HuH-7 (cell line): ENCODE measurements around the gene COG4.

ENCODE experiments used
- DNase-seq: peaks from one replicate; pipeline ENCODE4 v3.0.0; 2011; ENCODE audit warnings: low spot score

COG4 gene

DNA sequence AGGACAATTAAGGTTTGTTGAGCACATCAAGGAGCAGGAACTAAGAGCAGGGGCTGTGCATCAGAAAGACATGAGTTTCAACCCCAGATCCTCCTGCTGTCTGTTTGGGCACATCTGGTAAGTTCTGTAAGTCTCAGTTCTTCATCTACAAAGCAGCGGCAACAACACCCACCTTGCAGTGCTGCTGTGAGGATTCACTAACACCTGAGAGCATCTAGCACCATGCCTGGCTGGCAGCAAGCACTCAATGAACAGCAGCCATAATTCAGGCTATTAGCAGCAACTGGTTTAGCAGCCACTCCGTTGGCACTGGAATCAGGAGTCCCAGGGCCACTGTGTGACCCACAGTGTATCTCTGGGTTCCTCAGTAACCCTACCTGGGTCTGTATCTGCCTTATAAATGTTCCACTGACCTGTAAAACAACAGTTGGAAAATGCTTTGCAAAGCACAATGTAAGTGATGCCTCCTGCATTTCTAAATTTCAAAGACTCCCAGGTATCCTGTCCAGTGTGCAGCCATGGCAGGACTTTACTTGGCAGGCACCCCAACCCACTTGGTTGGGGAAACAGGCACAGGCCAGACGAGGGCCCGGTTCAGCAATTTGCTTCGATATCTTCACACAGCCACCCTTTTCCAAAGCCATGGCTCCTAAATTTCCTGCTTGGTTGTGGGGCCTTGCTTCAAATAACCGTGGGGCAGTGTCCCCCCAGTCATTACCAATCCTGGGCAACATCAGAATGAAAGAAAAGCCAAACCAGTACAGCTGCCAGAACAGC, 88.7 kb downstream of the COG4 start:
- DNase-seq, result no peak

DNA sequence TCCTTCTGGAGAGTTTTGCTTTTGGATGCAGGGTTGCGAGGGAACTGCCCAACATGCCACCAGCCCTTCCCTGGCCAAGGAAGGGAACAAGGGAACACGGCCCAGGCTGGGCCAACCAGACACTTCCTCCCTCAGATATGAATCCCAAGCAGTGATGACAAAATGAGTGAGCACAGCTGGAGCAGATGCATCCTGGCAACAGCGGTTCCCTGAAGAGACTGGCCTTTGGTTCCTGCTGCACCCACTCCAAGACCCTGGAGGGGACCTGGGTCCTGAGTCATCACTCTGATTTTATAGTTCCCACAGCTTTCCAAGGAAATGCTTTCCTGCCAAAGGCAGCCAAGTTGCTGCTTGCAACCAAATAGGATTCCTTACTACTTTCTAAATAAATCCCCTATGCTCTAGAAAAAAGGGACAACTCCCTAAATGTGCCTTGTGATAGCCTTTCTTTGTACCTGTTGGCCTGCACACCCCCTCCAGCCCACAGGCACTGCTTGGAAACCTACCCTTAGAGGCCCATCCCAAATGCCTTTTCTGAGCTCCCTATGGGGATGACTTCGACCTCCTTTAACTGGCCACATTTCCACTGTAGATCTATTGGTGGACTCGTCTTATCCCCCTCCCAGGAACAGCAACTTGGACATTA, 89.8 kb downstream of the COG4 start:
- DNase-seq, result no peak

DNA sequence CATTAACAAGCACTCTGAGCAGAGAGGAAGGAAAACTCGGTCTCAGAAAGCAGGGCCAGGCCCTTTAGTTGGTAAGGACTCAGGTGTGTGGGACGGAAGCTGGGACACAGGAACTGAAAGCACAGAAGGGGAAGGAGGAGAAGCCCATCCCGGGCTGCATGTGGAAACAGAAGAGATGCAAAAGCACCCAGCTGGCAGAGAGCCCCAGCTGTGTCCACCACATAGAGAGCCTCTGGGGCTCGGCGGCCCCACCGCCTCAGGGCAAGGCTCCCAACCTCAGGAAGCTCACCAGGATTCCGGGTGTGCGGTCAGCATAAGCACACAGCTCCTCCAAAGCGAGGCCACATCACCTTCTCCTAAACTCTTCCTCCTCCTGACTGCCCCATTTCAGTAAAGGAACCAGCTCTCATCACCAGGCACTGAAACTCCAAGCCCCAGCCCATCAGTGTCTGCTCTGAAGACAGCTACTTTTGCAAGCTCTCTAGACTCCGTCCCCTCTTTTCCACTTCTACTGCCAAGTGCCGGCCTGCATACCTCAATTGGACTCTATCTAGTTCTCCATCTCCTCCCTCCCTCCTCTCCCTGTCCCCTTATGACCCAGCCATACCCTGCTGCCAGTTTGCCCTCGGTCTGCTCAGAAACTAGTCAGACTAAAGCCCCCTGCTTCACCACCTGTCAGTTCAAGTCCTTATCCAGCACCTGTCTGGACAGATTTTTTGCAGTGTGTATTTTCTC, 90.5 kb downstream of the COG4 start:
- DNase-seq, result no peak

DNA sequence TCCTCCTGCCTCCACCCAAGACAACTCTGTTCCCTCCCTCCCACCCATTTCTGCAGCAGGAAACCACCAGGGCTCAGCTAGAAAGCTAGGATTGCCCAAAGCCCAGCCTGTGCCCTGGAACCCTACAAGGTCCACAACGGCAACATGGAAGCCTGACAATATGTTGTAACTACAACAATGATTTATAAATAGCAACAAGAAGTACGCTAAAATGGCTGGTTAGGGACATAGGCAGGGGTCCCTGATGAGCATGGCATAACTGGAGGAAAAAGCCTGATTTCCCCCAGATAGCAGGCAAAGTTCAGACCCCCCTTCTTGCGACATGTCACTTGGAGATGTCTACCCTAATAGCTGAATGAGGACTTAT, 91.0 kb downstream of the COG4 start:
- no peak for DNase-seq

DNA sequence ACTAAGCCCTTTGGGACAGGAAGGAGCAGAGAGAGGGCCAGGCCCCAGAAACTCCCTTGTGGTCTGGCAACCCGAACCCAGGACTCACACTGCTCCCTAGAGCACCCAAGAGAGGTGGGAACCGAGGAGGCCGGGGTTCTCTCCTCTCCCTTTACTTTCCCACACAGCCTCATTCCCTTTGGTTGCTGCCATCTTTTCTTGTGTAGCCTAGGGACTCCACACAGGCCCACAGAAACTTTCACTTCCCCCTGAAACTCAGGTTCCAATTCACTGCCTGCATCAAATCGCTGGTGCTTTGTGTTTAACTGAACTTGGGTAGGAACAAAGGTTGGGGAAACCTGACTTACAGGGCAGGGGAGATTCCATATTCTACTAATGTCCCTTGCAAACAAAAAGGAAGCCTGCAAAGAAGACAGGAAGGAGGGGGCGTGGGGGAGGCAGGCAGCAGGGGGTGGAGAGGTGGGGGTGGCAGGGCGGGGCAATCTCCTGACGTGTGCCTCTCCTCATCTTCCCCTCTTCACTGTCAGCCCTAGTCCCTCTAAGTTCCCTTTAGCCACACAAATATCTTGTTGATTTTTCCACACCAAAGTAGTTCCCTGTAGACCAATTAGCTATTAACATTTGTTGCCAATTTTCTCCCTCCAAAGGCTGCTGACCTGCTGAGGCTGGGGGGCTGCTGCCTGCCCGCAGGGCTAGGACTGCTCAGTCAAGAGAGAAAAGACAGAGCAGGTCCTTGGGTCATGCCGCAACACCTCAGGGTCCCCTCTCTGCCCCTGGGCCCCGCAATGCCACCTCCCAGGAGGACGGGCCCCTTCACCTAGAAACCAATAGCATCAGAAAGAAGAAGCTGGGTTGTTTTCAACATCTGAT, 92.5 kb downstream of the COG4 start:
- DNase-seq, result no peak
